Measurements from ENCODE around the gene HOXB2. TPM values are rescaled to one million over a fixed set of nuclear protein-coding genes. Genes with fewer than 3 reads are reported as not detected.

The HOXB2 gene
- total RNA-seq, 1 experiment from 2014 or later = not detected

GRCh38 chr17:48542698-48543106 lies 2.2 kb downstream of the HOXB2 start:
- peaks cover 25 to 52% of the 10 kb centered on the region in 2 experiments for H3K4me1 Mint-ChIP-seq
- H3K36me3 Mint-ChIP-seq (ENCODE audit: insufficient read depth in 1 of 3, low read depth in 3 of 3) = no peaks in the 10 kb centered on the region; a peak in 1 of 7 replicates
- Histone ChIP-seq H3K18ac (ENCODE audit: insufficient read length, low read depth, low read length) (no peak overlapping the region), H3K14ac (ENCODE audit: insufficient read depth, low read length) (no peak overlapping the region), H3K27me3 (ENCODE audit: insufficient read depth, low read length) (peaks cover 77% of the 10 kb centered on the region), H3K23ac (ENCODE audit: insufficient read length, low read depth, low read length) (no peak overlapping the region), H2BK15ac (ENCODE audit: low read depth, low read length) (no peak overlapping the region), H4K8ac (replicated peaks; ENCODE audit: insufficient read length, low read depth, low read length) (no peak overlapping the region), H3K9me3 (ENCODE audit: control insufficient read depth, low read depth, low read length) (no peaks in the 10 kb centered on the region), H3K79me2 (ENCODE audit: insufficient read depth, low read length) (no peaks in the 10 kb centered on the region), H3K27ac (ENCODE audit: insufficient read length, low read depth, low read length) (no peak overlapping the region), H4K20me1 (ENCODE audit: control insufficient read depth, insufficient read depth, insufficient read length) (no peaks in the 10 kb centered on the region), H3K9ac (ENCODE audit: extremely low read depth, insufficient read length, low read length) (no peak overlapping the region), H3K23me2 (ENCODE audit: insufficient read length, low read depth, low read length, poor library complexity, severe bottlenecking) (peaks cover 6% of the 10 kb centered on the region), H3T11ph (ENCODE audit: low read length) (no peak overlapping the region), H3K4ac (ENCODE audit: low read depth, low read length) (no peak overlapping the region), H3K4me1 (ENCODE audit: insufficient read depth, low read length) (no peaks in the 10 kb centered on the region), H2AK5ac (ENCODE audit: insufficient read length, low read length) (no peak overlapping the region), H4K5ac (ENCODE audit: insufficient read length, low read depth, low read length) (no peak overlapping the region), H2BK5ac (ENCODE audit: insufficient read length, low read length) (no peak overlapping the region), H3K79me1 (ENCODE audit: insufficient read depth, low read depth, low read length, poor library complexity, severe bottlenecking) (no peaks in the 10 kb centered on the region), H2BK20ac (ENCODE audit: low read depth, low read length, poor library complexity, severe bottlenecking) (no peak overlapping the region), H4K91ac (ENCODE audit: insufficient read length, low read depth, low read length) (no peak overlapping the region), H2AFZ (ENCODE audit: low read length) (no peak overlapping the region), H3K56ac (ENCODE audit: insufficient read length, low read depth, low read length) (no peak overlapping the region), H2BK120ac (ENCODE audit: low read depth, low read length, poor library complexity, severe bottlenecking) (no peak overlapping the region), H3K4me2 (ENCODE audit: insufficient read depth, insufficient read length, low read length) (peak overlapping the region; percentile 24), H2BK12ac (ENCODE audit: insufficient read length, low read depth, low read length) (no peak overlapping the region)
- peak overlapping the region; percentile 32 to 70 for H3K4me3 Mint-ChIP-seq
- no peak overlapping the region for H3K27ac Mint-ChIP-seq
- TF ChIP-seq CTCF (conservative IDR thresholded peaks at IDR 0.05) = no peak
- no peak for DNase-seq
- no CpG with 5 or more reads among the region's 12 CpGs for WGBS (ENCODE audit: extremely low coverage, insufficient read length, low lambda C conversion rate)
- peaks cover 98% of the 10 kb centered on the region for H3K27me3 Mint-ChIP-seq (ENCODE audit: low read depth)
- peaks cover 0 to 17% of the 10 kb centered on the region in 2 experiments; a peak in 2 of 5 replicates for H3K9me3 Mint-ChIP-seq
